ENCODE measurements around the gene LRP1B.

The LRP1B gene

DNA sequence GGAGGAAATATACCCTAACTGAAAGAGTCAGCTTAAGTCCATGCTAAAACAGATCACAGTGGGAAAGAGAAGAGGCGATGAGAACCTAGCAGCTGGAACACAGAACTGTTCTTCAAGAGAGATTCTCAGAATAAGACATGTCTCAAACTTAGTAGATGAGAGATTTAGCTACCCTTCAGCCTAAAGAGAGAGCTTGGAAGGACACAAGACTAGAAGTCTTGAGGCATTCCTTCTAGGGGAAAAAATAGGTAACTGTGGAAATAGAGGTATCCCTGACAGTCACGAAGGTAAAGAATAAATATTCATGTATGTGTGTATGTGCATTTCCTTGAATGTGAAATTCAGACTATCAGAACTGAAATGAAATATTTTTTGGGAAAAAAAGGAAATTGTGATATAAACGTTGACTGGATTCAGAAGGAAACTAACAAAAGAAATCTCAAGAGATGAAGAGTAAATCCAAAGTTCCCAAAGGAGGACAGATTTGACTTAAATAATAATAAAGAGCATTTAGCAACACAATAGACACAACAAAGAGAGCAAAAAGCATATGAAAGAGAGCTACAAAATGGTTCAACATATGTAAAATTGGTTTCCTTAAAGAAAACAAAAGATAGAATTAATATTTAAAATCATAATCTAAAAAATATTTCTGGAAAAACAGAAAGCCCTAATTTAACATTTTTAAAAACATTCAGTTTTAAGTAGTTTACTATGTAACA is 258.7 kb downstream of the LRP1B start:
- DNase-seq (ENCODE audit: extremely low read depth, low read depth): no peak
- TF ChIP-seq, protein P1, sequence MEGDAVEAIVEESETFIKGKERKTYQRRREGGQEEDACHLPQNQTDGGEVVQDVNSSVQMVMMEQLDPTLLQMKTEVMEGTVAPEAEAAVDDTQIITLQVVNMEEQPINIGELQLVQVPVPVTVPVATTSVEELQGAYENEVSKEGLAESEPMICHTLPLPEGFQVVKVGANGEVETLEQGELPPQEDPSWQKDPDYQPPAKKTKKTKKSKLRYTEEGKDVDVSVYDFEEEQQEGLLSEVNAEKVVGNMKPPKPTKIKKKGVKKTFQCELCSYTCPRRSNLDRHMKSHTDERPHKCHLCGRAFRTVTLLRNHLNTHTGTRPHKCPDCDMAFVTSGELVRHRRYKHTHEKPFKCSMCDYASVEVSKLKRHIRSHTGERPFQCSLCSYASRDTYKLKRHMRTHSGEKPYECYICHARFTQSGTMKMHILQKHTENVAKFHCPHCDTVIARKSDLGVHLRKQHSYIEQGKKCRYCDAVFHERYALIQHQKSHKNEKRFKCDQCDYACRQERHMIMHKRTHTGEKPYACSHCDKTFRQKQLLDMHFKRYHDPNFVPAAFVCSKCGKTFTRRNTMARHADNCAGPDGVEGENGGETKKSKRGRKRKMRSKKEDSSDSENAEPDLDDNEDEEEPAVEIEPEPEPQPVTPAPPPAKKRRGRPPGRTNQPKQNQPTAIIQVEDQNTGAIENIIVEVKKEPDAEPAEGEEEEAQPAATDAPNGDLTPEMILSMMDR (IDR thresholded peaks at IDR 0.05; ENCODE audit: low read depth, low read length): no peak

- no peak for DNase-seq (ENCODE audit: extremely low read depth, low read depth)
- TF ChIP-seq, protein P1 (IDR thresholded peaks at IDR 0.05; ENCODE audit: low read depth, low read length): no peak
Observed at GRCh38 chr2:141869572-141869971, 261.2 kb downstream of the LRP1B start.

DNA sequence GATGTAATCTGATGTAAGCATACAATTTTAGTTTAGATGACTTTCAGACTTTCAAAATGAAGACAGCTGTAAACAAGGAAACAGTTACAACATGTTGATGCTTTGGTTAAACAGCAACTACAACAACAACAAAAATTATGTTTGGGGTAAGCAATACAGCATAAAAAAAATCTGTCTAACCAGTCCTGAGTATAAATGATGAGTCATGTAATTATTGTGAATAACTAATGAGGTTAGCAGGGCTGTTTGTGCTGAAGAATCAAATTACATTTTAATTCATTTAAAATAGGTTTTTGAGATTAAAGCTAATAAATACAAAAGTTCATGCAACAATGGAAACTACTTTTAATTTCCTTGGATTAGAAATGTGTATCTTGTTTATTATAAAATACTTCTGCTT is 266.9 kb downstream of the LRP1B start:
- TF ChIP-seq, protein P1 (IDR thresholded peaks at IDR 0.05; ENCODE audit: low read depth, low read length): no peak

GRCh38 chr2:141856215-141856919 is 274.4 kb downstream of the LRP1B start:
- TF ChIP-seq, protein P1 (IDR thresholded peaks at IDR 0.05; ENCODE audit: low read depth, low read length): no peak
- DNase-seq (ENCODE audit: extremely low read depth, low read depth): no peak

More for the DNA sequence above, 266.9 kb downstream of the LRP1B start:
- DNase-seq (ENCODE audit: extremely low read depth, low read depth): no peak

DNA sequence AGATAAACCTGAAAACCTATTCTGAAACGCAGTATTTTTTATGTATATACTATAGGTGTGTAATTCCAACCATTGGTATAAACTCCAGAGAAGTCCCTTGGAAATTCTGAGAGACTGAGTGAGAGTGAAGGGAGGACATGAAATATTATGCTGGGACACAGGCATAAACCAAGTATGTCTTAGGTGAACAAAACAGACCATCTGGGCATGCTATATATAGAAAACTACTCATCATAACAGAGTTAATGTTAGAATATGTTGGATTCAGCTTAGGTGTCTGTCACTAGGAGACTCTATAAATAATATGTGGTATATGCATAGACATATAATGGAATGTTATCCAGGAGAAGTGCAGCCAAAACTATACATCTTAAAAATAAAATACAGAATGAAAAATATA is 282.6 kb downstream of the LRP1B start:
- no peak for DNase-seq (ENCODE audit: extremely low read depth, low read depth)
- TF ChIP-seq, protein P1 (IDR thresholded peaks at IDR 0.05; ENCODE audit: low read depth, low read length): no peak

DNA sequence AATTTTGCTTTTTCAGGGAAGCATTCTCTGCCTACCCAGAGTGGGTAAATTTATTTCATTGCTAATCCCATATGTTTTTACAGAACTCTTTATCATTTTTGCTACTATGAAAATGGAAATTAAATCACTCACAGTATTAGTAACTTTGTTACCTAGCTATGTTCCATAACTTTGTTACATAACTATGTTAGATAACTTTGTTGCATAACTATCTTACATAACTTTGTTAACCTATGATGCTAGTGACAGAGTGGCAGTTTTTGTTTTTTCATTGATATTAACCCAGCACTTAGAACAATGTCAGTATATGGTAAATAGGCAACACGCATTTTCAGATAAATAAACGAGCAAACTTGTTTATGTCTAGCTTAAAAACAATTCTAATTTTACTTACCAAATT is 286.6 kb downstream of the LRP1B start:
- DNase-seq (ENCODE audit: extremely low read depth, low read depth): no peak
- TF ChIP-seq, protein P1 (IDR thresholded peaks at IDR 0.05; ENCODE audit: low read depth, low read length): no peak

- DNase-seq (ENCODE audit: extremely low read depth, low read depth): no peak
Observed at GRCh38 chr2:141835103-141835502, 295.7 kb downstream of the LRP1B start.

More at GRCh38 chr2:141835103-141835502, 295.7 kb downstream of the LRP1B start:
- TF ChIP-seq, protein P1 (IDR thresholded peaks at IDR 0.05; ENCODE audit: low read depth, low read length): no peak

Data from AG09319 (cell line).